ENCODE data around the gene LMX1B.

Gene LMX1B

GRCh38 chr9:126617823-126618165, 4.1 kb downstream of the LMX1B start:
- no peak for DNase-seq (ENCODE audit: low read depth)

- DNase-seq (ENCODE audit: low read depth), result no peak
Measured at GRCh38 chr9:126618190-126618584, 4.5 kb downstream of the LMX1B start.

GRCh38 chr9:126618585-126619360, 5.0 kb downstream of the LMX1B start:
- DNase-seq (ENCODE audit: low read depth), result no peak

GRCh38 chr9:126619361-126620135, 5.8 kb downstream of the LMX1B start:
- no peak for DNase-seq (ENCODE audit: low read depth)

- no peak for DNase-seq (ENCODE audit: low read depth)
Measured at GRCh38 chr9:126620478-126620877, 6.8 kb downstream of the LMX1B start.

- DNase-seq (ENCODE audit: low read depth), result no peak
Measured at GRCh38 chr9:126621061-126621918, 7.6 kb downstream of the LMX1B start.

- no peak for DNase-seq (ENCODE audit: low read depth)
Measured at GRCh38 chr9:126621919-126622735, 8.4 kb downstream of the LMX1B start.

- DNase-seq (ENCODE audit: low read depth), result no peak
Measured at GRCh38 chr9:126623314-126623666, 9.6 kb downstream of the LMX1B start.

- no peak for DNase-seq (ENCODE audit: low read depth)
Measured at GRCh38 chr9:126623667-126624478, 10.1 kb downstream of the LMX1B start.

GRCh38 chr9:126624479-126624826, 10.7 kb downstream of the LMX1B start:
- no peak for DNase-seq (ENCODE audit: low read depth)

- no peak for DNase-seq (ENCODE audit: low read depth)
Measured at GRCh38 chr9:126624912-126625311, 11.2 kb downstream of the LMX1B start.

- DNase-seq (ENCODE audit: low read depth), result no peak
Measured at GRCh38 chr9:126625329-126626126, 11.8 kb downstream of the LMX1B start.

- DNase-seq (ENCODE audit: low read depth), result no peak
Measured at GRCh38 chr9:126626127-126626925, 12.6 kb downstream of the LMX1B start.

- DNase-seq (ENCODE audit: low read depth), result no peak
Measured at GRCh38 chr9:126626926-126627233, 13.2 kb downstream of the LMX1B start.

GRCh38 chr9:126628146-126628545, 14.4 kb downstream of the LMX1B start:
- no peak for DNase-seq (ENCODE audit: low read depth)

- DNase-seq (ENCODE audit: low read depth), result no peak
Measured at GRCh38 chr9:126628969-126629674, 15.4 kb downstream of the LMX1B start.

- DNase-seq (ENCODE audit: low read depth), result no peak
Measured at GRCh38 chr9:126630458-126631237, 16.9 kb downstream of the LMX1B start.

GRCh38 chr9:126631254-126631653, 17.5 kb downstream of the LMX1B start:
- no peak for DNase-seq (ENCODE audit: low read depth)

Measured in activated T-cell treated with anti-CD3 and anti-CD28 coated beads for 24 hours (primary cell).